ENCODE data around the gene GABPA.

The GABPA gene

DNA sequence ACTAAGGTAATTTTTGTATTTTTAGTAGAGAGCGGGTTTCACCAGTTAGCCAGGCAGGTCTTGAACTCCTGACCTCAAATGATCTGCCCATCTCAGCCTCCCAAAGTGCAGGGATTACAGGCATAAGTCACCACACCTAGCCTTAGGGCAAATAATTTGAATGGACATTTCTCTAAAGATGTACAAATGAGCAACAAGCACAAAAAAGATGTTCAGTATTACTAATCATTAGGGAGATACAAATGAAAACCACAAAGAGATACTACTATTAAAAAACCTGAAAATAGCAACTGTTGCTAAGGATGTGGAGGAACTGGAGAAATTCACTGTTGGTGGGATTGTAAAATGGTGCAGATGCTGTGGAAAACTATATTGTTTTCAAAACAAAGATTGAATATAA lies 79.1 kb downstream of the GABPA start:
- DNase-seq (ENCODE audit: low spot score) = no peak

DNA sequence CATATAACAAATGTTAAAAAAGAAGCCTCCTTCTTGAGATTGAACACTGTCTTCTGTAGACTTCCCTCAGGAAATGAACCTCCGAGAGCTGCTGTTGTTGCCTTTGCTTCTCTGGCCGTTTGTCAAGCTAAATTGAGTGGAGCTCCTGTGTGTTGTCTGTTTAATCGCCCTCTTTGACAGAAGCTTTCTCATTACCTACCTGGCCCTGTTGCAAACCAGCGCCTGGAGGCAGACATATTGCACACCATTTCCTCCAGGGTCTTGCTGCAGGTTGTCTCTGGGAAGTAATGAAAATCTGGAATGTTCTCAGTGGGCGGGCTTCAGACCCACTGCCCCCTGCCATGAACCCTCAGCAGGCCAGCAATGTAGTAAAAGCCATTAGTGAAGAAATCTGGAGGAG lies 83.3 kb downstream of the GABPA start:
- no peak for DNase-seq (ENCODE audit: low spot score)

DNA sequence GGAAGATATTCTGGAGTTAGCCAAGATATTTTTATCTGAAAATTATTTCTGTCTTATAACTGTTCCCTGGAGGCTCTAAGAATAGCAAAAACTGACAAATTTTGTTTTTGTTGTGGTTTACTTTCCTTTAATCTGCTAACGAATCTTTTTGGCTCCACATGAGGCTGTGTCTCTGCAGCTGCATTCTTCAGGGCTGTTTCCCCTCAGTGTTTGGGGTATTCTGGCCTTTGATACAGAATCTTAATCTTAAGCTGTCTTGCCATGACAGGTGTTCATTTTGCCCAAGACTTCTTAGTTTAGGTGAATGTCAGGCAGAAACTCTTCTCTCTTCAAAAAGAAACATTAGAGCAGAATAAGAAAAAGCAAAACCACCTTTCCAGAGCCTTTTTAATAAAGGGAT lies 83.8 kb downstream of the GABPA start:
- no peak for DNase-seq (ENCODE audit: low spot score)

All from germinal center (tissue), 1 donor.